GM19372 (cell line): ENCODE measurements around the gene PCDHA4.
"Not testable (repeated sequence)": the region's sequence is repeated elsewhere in the genome, so short reads cannot be mapped to it uniquely, and the experiment has no call there.

ENCODE experiments used
- ATAC-seq: cut with Tn5 transposase; IDR thresholded peaks from one replicate; pipeline ENCODE4 v1.9.1; 2021; ENCODE audit warnings: mild to moderate bottlenecking, low read depth, moderate library complexity; ENCODE audit not compliant: unreplicated experiment

PCDHA4 gene

DNA sequence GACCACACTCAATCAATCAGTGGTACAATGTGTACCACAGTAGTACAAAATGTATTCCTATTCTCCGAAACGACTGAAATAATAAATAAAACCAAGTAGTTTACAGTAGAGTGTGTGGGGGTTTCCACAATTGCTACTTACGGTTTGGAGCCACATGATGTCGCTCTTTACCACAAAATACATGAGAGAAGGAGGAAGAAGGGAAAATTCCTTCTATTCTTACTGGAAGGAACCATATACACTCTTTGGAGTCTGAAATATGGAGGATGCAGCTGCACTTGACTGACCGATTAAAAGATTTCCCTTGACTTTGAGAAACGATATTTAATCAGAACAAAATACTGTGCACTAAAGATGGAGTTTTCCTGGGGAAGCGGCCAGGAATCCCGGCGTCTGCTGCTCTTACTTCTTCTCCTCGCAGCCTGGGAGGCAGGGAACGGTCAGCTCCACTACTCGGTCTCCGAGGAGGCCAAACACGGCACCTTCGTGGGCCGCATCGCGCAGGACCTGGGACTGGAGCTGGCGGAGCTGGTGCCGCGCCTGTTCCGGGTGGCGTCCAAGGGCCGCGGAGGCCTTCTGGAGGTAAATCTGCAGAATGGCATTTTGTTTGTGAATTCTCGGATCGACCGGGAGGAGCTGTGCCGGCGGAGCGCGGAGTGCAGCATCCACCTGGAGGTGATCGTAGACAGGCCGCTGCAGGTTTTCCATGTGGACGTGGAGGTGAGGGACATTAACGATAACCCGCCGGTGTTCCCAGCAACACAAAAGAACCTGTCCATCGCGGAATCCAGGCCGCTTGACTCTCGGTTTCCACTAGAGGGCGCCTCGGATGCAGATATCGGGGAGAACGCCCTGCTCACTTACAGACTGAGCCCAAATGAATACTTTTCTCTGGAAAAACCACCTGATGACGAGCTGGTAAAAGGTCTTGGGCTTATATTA lies at the start of gene PCDHA4:
TSS of gene PCDHA4 (plus strand) at position 235 of the 942 bp plus-strand sequence.
- no peak for ATAC-seq

DNA sequence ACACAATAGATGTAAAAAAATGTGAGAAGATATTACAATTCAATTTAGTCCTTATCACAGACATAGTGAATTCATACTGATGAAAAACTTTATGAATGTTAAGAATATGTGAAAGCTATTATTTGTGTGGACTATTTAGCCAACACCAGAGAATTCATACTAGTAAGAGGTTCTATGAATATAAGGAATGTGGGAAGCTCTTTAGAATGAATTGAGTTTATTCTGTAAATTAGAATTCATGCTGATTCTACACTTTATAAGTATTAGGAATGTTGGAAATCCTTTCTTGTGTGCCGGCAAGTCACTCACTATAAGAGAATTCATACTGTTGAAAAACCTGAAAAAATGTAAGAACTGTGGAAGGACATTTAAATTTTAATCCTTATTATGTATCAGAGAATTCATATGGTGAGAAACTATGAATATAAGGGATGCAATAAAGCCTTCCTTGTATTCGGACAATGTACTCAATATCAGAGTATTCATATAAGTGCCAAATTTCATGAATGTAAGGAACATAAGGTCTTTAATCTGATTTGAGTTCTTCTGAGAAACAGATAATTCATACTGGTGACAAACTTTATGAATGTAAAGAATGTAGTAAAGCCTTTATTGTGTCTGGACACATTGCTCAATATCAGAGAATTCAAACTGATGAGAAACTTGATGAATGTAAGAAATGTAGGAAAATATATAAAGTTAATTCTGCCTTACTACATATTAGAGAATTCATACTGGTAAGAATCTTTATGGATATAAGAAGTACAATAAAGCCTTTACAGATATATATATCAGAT lies 42.5 kb upstream of the PCDHA4 start:
- ATAC-seq: no peak

DNA sequence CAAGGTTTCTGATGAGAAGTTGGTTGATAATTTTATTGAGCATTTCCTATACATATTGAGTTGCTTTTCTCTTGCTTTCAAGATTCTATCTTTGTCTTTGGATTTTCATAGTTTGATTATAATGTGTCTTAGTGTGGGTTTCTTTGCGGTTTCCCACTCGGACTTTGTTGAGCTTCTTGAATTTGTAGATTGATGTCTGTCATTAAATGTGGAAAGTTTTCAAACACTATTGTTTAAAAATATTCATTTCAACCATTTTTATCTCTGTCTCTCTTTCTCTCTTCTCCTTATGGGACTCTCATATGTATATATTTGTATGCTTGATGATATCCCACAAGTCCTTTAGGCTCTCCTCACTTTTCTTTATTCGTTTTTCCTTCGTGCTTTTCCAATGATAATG lies 39.4 kb upstream of the PCDHA4 start:
- no peak for ATAC-seq

DNA sequence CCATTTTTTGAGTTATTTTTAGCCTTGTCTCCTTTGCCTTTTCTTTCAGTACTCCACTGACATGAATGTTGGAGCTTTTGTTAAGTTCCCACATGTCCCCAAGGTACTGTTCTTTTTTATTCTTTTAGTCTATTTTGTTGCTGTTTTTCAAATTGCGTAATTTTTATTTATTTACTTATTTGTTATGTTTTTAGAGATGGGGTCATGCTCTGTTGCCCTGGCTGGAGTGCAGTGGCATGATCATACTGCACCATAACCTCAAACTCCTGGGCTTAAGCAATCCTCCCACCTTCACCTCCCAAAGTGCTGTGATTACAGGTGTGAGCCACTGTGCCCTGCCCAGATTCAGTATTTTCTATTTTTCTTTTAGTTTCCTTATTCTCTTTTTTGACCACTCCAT lies 26.4 kb upstream of the PCDHA4 start:
- ATAC-seq: no peak

DNA sequence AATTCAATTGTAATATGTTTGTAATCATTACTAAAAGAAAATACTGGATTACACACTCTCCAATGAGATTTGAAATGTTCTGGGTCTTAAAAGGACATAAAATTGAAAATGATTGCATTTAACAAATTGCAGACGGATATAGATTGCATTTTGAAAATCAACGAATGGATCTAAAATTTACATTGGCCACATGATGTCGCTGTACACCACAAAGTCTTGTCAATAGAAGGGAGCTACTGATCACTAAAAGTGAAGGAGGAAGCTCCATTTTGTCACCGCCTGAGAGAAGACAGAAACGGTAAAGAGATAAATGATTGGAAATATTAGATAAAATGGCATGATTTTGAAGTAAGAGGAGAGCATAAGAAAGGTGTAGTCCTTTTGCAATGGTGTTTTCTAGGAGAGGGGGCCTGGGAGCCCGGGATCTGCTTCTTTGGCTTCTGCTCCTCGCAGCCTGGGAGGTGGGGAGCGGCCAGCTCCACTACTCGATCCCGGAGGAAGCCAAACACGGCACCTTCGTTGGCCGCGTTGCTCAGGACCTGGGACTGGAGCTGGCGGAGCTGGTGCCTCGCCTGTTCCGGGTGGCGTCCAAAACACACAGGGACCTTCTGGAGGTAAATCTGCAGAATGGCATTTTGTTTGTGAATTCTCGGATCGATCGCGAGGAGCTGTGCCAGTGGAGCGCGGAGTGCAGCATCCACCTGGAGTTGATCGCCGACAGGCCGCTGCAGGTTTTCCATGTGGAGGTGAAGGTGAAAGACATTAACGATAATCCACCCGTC lies 20.8 kb upstream of the PCDHA4 start, which contains the start of gene PCDHA1:
TSS of gene PCDHA1 (plus strand) at position 236 of the 782 bp plus-strand sequence.
- no peak for ATAC-seq

DNA sequence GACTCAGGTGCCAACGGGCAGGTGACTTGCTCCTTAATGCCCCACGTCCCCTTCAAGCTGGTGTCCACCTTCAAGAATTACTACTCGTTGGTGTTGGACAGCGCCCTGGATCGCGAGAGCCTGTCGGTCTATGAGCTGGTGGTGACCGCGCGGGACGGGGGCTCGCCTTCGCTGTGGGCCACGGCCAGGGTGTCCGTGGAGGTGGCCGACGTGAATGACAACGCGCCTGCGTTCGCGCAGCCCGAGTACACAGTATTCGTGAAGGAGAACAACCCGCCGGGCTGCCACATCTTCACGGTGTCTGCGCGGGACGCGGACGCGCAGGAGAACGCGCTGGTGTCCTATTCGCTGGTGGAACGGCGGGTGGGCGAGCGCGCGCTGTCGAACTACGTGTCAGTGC lies 19.4 kb upstream of the PCDHA4 start:
- not testable (repeated sequence) for ATAC-seq

DNA sequence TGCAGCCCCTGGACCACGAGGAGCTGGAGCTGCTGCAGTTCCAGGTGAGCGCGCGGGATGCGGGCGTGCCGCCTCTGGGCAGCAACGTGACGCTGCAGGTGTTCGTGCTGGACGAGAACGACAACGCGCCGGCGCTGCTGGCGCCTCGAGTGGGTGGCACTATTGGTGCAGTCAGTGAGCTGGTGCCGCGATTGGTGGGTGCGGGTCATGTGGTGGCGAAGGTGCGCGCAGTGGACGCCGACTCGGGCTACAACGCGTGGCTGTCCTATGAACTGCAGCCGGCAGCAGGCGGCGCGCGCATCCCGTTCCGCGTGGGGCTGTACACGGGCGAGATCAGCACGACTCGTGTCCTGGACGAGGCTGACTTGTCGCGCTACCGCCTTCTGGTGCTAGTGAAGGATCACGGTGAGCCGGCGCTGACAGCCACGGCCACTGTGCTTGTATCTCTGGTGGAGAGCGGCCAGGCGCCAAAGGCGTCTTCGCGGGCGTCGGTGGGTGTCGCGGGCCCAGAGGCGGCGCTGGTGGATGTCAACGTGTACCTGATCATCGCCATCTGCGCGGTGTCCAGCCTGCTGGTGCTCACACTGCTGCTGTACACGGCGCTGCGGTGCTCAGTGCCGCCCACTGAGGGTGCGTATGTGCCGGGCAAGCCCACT lies 18.9 kb upstream of the PCDHA4 start:
- ATAC-seq: not testable (repeated sequence)

DNA sequence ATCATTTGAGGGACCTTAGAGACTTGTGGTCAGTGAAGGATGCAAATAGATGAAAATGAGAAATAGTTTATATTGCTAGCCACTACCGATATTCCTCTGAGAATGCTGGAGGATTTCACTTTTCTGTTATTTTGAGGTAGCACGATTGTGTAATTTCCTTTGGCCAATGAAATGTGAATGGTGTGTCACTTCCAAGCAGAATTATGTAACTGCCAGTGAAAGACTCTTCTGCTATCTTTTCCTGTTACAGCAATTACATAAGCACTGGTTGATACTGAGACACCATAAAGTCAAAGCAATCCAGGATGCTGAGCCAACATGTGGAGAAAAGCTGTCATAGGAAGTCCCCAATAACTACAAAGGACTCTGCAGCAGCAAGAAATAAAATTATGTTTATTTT lies 15.8 kb upstream of the PCDHA4 start:
- ATAC-seq: no peak

DNA sequence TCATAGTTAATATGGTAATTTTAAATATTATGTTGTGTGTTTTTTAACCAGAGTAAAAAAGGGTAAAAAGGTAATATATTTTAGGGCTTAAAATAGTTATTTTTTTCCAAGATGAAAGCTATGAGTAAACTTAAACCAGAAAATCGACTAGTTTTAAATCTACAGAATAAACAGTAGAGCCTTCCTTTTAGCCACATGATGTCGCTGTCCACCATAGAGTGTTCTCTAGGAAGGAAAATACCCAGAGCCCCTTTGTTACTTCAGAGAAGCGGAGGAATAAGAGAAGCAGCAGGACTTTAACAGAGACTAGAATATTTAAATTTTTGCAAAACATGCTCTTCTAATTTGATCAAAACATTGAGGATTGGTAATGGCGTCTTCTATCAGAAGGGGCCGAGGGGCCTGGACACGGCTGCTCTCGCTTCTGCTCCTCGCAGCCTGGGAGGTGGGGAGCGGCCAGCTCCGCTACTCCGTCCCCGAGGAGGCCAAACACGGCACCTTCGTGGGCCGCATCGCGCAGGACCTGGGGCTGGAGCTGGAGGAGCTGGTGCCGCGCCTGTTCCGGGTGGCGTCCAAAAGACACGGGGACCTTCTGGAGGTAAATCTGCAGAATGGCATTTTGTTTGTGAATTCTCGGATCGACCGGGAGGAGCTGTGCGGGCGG lies 12.1 kb upstream of the PCDHA4 start, which contains the start of gene PCDHA2:
TSS of gene PCDHA2 (plus strand) at position 258 of the 664 bp plus-strand sequence.
- no peak for ATAC-seq

DNA sequence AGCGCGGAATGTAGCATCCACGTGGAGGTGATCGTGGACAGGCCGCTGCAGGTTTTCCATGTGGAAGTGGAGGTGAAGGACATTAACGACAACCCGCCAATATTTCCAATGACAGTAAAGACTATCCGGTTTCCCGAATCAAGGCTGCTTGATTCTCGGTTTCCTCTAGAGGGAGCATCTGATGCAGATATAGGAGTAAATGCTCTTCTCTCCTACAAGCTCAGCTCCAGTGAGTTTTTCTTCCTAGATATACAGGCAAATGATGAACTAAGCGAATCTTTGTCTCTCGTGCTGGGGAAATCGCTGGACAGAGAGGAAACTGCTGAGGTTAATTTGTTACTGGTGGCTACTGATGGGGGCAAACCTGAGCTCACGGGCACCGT lies 11.6 kb upstream of the PCDHA4 start:
- no peak for ATAC-seq

DNA sequence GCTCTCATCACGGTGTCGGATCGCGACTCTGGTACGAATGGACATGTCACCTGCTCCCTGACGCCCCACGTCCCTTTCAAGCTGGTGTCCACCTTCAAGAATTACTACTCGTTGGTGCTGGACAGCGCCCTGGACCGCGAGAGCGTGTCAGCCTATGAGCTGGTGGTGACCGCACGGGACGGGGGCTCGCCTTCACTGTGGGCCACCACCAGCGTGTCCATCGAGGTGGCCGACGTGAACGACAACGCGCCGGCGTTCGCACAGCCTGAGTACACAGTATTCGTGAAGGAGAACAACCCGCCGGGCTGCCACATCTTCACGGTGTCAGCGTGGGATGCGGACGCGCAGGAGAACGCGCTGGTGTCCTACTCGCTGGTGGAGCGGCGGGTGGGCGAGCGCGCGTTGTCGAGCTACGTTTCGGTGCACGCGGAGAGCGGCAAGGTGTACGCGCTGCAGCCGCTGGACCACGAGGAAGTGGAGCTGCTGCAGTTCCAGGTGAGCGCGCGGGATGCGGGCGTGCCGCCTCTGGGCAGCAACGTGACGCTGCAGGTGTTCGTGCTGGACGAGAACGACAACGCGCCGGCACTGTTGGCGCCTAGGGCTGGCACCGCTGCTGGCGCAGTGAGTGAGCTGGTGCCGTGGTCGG lies 10.7 kb upstream of the PCDHA4 start:
- ATAC-seq: not testable (repeated sequence)

DNA sequence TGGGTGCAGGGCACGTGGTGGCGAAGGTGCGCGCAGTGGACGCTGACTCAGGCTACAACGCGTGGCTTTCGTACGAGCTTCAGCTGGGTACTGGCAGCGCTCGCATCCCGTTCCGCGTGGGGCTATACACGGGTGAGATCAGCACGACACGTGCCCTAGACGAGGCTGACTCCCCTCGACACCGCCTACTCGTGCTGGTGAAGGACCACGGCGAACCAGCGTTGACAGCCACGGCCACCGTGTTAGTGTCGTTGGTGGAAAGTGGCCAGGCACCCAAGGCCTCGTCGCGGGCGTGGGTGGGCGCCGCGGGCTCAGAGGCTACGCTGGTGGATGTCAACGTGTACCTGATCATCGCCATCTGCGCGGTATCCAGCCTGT lies 10.2 kb upstream of the PCDHA4 start:
- no peak for ATAC-seq

DNA sequence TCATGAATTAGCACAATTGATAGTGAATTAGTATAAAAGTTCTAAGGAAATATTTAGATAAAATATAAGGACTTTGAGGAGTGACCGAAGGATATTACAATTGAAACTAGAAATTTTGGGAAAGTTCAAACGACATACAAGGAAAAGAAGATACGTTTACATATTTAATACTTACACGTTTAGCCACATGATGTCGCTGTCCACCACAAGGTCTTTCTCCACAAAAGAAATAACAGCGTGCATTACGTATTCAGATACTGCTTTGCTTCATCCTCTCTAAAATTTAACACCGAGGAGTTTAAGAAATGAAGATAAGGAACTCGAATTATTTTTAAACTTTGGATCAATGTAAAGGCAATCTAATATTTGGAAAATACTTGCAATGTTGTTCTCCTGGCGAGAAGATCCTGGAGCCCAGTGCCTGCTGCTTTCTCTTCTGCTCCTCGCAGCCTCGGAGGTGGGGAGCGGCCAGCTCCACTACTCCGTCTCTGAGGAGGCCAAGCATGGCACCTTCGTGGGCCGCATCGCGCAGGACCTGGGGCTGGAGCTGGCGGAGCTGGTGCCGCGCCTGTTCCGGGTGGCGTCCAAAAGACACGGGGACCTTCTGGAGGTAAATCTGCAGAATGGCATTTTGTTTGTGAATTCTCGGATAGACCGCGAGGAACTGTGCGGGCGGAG lies 5.9 kb upstream of the PCDHA4 start, which contains the start of gene PCDHA3:
TSS of gene PCDHA3 (plus strand) at position 242 of the 678 bp plus-strand sequence.
- no peak for ATAC-seq

DNA sequence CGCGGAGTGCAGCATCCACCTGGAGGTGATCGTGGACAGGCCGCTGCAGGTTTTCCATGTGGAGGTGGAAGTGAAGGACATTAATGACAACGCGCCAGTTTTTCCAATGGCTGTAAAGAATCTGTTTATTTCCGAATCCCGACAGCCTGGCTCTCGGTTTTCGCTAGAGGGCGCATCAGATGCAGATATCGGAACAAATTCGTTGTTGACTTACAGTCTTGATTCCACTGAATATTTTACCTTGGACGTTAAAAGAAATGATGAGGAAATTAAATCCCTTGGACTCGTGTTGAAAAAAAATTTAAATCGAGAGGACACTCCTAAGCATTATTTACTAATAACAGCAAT lies 5.4 kb upstream of the PCDHA4 start:
- ATAC-seq: no peak

DNA sequence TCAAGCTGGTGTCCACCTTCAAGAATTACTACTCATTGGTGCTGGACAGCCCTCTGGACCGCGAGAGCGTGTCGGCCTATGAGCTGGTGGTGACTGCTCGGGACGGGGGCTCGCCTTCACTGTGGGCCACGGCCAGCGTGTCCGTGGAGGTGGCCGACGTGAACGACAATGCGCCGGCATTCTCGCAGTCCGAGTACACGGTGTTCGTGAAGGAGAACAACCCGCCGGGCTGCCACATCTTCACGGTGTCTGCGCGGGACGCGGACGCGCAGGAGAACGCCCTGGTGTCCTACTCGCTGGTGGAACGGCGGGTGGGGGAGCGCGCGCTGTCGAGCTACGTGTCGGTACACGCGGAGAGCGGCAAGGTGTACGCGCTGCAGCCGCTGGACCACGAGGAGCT lies 4.5 kb upstream of the PCDHA4 start:
- ATAC-seq: not testable (repeated sequence)

DNA sequence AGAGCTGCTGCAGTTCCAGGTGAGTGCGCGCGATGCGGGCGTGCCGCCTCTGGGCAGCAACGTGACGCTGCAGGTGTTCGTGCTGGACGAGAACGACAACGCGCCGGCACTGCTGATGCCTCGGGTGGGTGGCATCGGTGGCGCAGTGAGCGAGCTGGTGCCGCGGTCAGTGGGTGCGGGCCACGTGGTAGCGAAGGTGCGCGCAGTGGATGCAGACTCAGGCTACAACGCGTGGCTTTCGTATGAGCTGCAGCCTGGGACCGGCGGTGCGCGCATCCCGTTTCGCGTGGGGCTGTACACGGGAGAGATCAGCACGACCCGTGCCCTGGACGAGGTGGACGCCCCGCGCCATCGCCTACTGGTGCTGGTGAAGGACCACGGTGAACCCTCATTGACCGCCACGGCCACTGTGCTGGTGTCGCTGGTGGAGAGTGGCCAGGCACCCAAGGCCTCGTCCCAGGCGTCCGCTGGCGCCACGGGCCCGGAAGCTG lies 4.0 kb upstream of the PCDHA4 start:
- no peak for ATAC-seq

DNA sequence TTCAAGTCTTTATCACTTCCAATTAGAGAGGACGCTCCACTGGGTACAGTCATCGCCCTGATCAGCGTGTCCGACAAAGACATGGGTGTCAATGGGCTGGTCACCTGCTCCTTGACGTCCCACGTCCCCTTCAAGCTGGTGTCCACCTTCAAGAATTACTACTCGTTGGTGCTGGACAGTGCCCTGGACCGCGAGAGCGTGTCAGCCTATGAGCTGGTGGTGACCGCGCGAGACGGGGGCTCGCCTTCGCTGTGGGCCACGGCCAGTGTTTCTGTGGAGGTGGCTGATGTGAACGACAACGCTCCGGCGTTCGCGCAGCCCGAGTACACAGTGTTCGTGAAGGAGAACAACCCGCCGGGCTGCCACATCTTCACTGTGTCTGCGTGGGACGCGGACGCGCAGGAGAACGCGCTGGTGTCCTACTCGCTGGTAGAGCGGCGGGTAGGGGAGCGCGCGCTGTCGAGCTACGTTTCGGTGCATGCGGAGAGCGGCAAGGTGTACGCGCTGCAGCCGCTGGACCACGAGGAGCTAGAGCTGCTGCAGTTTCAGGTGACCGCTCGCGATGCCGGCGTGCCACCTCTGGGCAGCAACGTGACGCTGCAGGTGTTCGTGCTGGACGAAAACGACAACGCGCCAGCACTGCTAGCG lies 1.5 kb downstream of the PCDHA4 start:
- not testable (repeated sequence) for ATAC-seq

DNA sequence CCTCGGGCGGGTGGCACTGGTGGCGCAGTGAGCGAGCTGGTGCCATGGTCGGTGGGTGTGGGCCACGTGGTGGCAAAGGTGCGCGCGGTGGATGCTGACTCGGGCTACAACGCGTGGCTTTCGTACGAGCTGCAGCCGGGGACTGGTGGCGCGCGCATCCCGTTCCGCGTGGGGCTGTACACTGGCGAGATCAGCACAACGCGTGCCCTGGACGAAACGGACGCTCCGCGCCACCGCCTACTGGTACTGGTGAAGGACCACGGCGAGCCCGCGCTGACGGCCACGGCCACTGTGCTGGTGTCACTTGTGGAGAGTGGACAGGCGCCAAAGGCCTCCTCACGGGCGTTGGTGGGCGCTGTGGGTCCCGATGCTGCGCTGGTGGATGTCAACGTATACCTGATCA lies 2.0 kb downstream of the PCDHA4 start:
- ATAC-seq: no peak
